Smooth muscle cell (in vitro differentiated cells): ENCODE data around the gene SPEF1. TPM values are rescaled to one million over a fixed set of nuclear protein-coding genes. Genes with fewer than 3 reads are reported as not detected.

Experiments
- DNase-seq: peaks from one replicate; lab custom pipeline; 2025; ENCODE audit not compliant: unreplicated experiment; lab: John Stamatoyannopoulos, UW
- H2AFZ ChIP-seq: fragments of 200-600 bp; sonication (generic); 2 replicates; pipeline ENCODE4 v1.6.0; 2016; ENCODE audit warnings: antibody characterized with exemption, low read depth, mild to moderate bottlenecking
- H3F3A ChIP-seq: fragments of 200-600 bp; sonication (generic); 2 replicates; pipeline ENCODE4 v1.6.0; 2017; ENCODE audit warnings: antibody characterized with exemption, low read depth
- H3K27ac ChIP-seq: fragments of 200-600 bp; sonication (generic); 2 replicates; pipeline ENCODE4 v1.5.1; 2016; ENCODE audit warnings: low read depth, mild to moderate bottlenecking
- H3K27me3 ChIP-seq: fragments of 200-600 bp; sonication (generic); 2 replicates; pipeline ENCODE4 v1.6.1; 2016; ENCODE audit warnings: low read depth, mild to moderate bottlenecking
- H3K36me3 ChIP-seq: fragments of 200-600 bp; sonication (generic); 2 replicates; pipeline ENCODE4 v1.5.1; 2016; ENCODE audit warnings: low read depth
- H3K4me1 ChIP-seq: fragments of 200-600 bp; sonication (generic); 2 replicates; pipeline ENCODE4 v1.5.1; 2016; ENCODE audit warnings: low read depth
- H3K4me2 ChIP-seq: fragments of 200-600 bp; sonication (generic); 2 replicates; pipeline ENCODE4 v1.6.0; 2016; ENCODE audit warnings: mild to moderate bottlenecking
- H3K4me3 ChIP-seq: fragments of 200-600 bp; sonication (generic); 2 replicates; pipeline ENCODE4 v1.5.1; 2016; ENCODE audit warnings: mild to moderate bottlenecking
- H3K79me2 ChIP-seq: fragments of 200-600 bp; sonication (generic); 2 replicates; pipeline ENCODE4 v1.6.0; 2016; ENCODE audit warnings: low read depth, mild to moderate bottlenecking
- H3K9ac ChIP-seq: fragments of 200-600 bp; sonication (generic); 2 replicates; pipeline ENCODE4 v1.6.0; 2016; ENCODE audit warnings: low read depth
- H3K9me3 ChIP-seq: fragments of 200-600 bp; sonication (generic); replicated peaks from 2 replicates; pipeline ENCODE4 v1.5.1; 2016; ENCODE audit warnings: low read depth
- H4K20me1 ChIP-seq: fragments of 200-600 bp; sonication (generic); 2 replicates; pipeline ENCODE4 v1.6.0; 2016; ENCODE audit warnings: low read depth
- CTCF ChIP-seq: fragments of 200-600 bp; sonication (generic); IDR thresholded peaks from 2 replicates; pipeline ENCODE4 v1.5.1; 2017; ENCODE audit warnings: borderline replicate concordance, mild to moderate bottlenecking, antibody characterized with exemption; ENCODE audit not compliant: insufficient read depth, poor library complexity, severe bottlenecking
- WGBS: methylation state at CpG from one replicate; pipeline ENCODE4 v1.1.7; 2016; ENCODE audit warnings: low lambda C conversion rate; 5-methylcytosine and 5-hydroxymethylcytosine counted together
- polyA plus RNA-seq: library from polyadenylated mRNA; unstranded; fragments of >200 nt; fragmentation: Nextera tagmentation; extraction: Ambion mirVana; gene quantifications from 2 replicates; pipeline ENCODE4 v1.2.1, GENCODE V29; 2016
- total RNA-seq: library from RNA; depleted of rRNA; stranded (reverse); fragments of >200 nt; gene quantifications from 2 replicates; pipeline ENCODE4 v1.2.3, GENCODE V29; 2014

Gene SPEF1
- total and polyA plus RNA-seq, 2 experiments from 2014 or later = 0.32 to 0.36 TPM

DNA sequence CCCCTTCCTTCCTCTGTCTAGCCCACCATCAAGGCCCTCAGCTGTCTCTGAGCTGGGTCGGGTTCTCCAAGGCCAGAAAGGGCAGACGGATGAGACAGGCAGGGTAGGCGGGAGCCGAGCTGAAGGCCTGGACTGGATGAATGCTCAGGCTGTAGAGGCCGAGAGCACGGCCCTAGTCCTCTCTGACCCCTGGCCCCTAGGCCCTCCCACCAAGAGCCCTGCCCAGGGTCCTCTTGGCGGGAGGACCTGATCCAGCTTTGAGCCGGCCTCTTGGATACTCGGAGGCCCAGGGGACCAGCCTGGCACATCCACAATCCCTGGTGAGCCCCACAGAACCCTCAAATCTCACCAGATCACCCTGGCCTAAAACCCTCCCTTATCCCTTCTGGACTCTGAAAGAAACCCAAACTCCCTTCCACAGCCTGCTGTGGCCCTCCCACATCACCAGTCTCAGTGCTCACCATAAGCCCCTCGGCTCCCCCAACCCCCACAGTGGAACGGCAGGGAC is 21.9 kb downstream of the SPEF1 start:
- Histone ChIP-seq H3K4me2 (no peak overlapping the region), H3K9me3 (no peaks in the 10 kb centered on the region), H3F3A (no peaks in the 10 kb centered on the region), H3K4me3 (no peak overlapping the region), H2AFZ (no peak overlapping the region), H3K79me2 (no peaks in the 10 kb centered on the region), H3K4me1 (peaks cover 7% of the 10 kb centered on the region), H3K36me3 (no peaks in the 10 kb centered on the region), H3K9ac (no peak overlapping the region), H3K27me3 (no peaks in the 10 kb centered on the region), H4K20me1 (no peaks in the 10 kb centered on the region), H3K27ac (no peak overlapping the region)
- 92% methylated on average over 11 of the region's 11 CpGs for WGBS
- TF ChIP-seq CTCF = no peak
- no peak for DNase-seq

DNA sequence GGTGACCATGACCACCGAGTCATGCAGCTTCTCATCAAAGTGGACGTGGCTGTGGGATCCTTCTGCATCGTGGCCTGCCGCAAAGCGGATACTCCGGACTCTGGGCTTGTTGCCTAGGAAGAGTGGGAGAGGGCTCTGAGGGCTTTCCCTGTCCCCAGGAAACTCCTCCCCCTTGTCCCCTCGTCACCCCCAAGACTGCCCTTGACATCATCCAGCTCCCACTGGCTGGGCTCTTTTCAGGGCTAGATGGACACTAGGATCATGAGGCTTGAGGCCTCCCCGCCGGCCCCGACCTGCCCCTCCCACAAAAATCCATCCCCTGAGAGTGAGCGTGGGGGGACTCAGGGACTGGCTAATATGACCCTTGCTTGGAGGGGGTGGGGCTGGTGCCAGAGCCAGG is 22.7 kb downstream of the SPEF1 start:
- Histone ChIP-seq H3K9me3 (no peaks in the 10 kb centered on the region), H4K20me1 (no peaks in the 10 kb centered on the region), H2AFZ (no peak overlapping the region), H3K4me1 (peaks cover 7% of the 10 kb centered on the region), H3F3A (no peaks in the 10 kb centered on the region), H3K79me2 (no peaks in the 10 kb centered on the region), H3K9ac (no peak overlapping the region), H3K27ac (no peak overlapping the region), H3K4me2 (no peak overlapping the region), H3K27me3 (no peaks in the 10 kb centered on the region), H3K4me3 (no peak overlapping the region), H3K36me3 (no peaks in the 10 kb centered on the region)
- WGBS = 94% methylated on average over 11 of the region's 11 CpGs
- no peak for DNase-seq
- no peak for TF ChIP-seq CTCF

GRCh38 chr20:3757268-3757667 is 24.0 kb downstream of the SPEF1 start:
- Histone ChIP-seq H3K9me3 (no peaks in the 10 kb centered on the region), H3F3A (no peaks in the 10 kb centered on the region), H3K4me3 (no peak overlapping the region), H3K36me3 (no peaks in the 10 kb centered on the region), H3K4me2 (no peak overlapping the region), H3K9ac (no peak overlapping the region), H4K20me1 (peaks cover 6% of the 10 kb centered on the region), H3K27ac (no peak overlapping the region), H3K79me2 (no peaks in the 10 kb centered on the region), H3K27me3 (no peaks in the 10 kb centered on the region), H2AFZ (no peak overlapping the region), H3K4me1 (peaks cover 7% of the 10 kb centered on the region)
- 100% methylated on average over 2 of the region's 2 CpGs for WGBS
- no peak for DNase-seq
- TF ChIP-seq CTCF = no peak

DNA sequence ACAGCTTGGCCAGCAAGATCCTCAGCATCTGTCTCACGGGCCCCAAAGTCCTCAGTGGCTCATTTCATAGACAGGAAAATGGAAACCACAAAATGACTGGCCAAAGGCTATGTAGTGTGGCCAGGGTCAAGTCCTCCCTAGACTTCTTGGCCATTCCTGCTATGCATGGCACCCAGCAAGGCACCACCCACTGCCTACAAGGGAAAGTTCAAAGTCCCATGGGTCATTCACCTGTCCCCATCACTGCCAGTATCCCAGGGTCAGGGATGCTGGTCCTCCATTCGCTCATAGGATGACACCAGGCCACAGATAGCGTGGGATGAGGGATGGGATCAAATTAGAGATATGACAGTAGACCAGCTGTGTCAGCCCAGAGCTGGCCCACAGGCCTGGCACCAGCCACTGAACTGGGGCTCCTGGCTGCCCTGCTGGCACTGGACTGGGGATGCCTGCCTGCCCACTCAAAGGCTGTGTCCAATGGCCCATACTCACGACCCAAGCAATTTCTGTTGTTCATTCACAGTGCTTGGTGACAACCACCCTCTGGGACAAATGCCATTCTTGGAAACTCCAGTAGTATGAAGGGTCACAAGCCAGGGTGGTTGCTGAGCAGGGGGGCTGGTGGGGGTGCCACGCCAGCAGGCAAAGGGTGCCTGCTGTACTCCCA is 25.3 kb downstream of the SPEF1 start:
- H3F3A ChIP-seq = peaks cover 2% of the 10 kb centered on the region
- H3K9me3 ChIP-seq = no peaks in the 10 kb centered on the region
- DNase-seq = no peak
- no peak overlapping the region for H3K4me2 ChIP-seq
- peaks cover 7% of the 10 kb centered on the region for H4K20me1 ChIP-seq
- H3K27ac ChIP-seq = no peak overlapping the region
- no peaks in the 10 kb centered on the region for H3K36me3 ChIP-seq
- WGBS = 96% methylated on average over 4 of the region's 5 CpGs
- H3K27me3 ChIP-seq = peaks cover 11% of the 10 kb centered on the region
- peaks cover 11% of the 10 kb centered on the region for H3K4me1 ChIP-seq
- no peak overlapping the region for H3K9ac ChIP-seq
- no peak overlapping the region for H3K4me3 ChIP-seq
- no peak for TF ChIP-seq CTCF
- no peaks in the 10 kb centered on the region for H3K79me2 ChIP-seq
- H2AFZ ChIP-seq = no peak overlapping the region
